Activated naive CD4-positive, alpha-beta T cell treated with anti-CD3 and anti-CD28 coated beads, Interleukin-2, amount 10 ng/mL, durations not matched to agents 7 days and 5 days (primary cell): ENCODE results near the gene PAM16.
A peak's percentile ranks its signal among the peaks of the same experiment; 100 is the strongest.

Source experiments
- CTCF ChIA-PET: fragments of 350-600 bp; sonication (Branson Sonifier 250); formaldehyde crosslinking; loops from one replicate; lab custom pipeline; 2021; ENCODE audit warnings: antibody characterized with exemption; lab: Charles Lee
- DNase-seq: peaks from one replicate; pipeline ENCODE4 v3.0.0-alpha.2; 2020
- H3K27ac Mint-ChIP-seq: one replicate; pipeline ENCODE4 v1.8.0; 2021; ENCODE audit warnings: mild to moderate bottlenecking, moderate library complexity, mixed read lengths
- H3K27me3 Mint-ChIP-seq: one replicate; pipeline ENCODE4 v1.8.0; 2021; ENCODE audit warnings: mild to moderate bottlenecking, mixed read lengths
- H3K36me3 Mint-ChIP-seq: one replicate; pipeline ENCODE4 v1.8.0; 2021; ENCODE audit warnings: mixed read lengths
- H3K4me1 Mint-ChIP-seq: one replicate; pipeline ENCODE4 v1.8.0; 2021; ENCODE audit warnings: mixed read lengths
- H3K4me3 Mint-ChIP-seq: one replicate; pipeline ENCODE4 v1.8.0; 2021; ENCODE audit warnings: mild to moderate bottlenecking, moderate library complexity, mixed read lengths
- H3K9me3 Mint-ChIP-seq: one replicate; pipeline ENCODE4 v1.8.0; 2021; ENCODE audit warnings: mixed read lengths

PAM16 gene

GRCh38 chr16:4378999-4379690 is 28.0 kb upstream of the PAM16 start:
- Mint-ChIP-seq H3K36me3 (peaks cover 6% of the 10 kb centered on the region), H3K27ac (no peak overlapping the region), H3K27me3 (no peaks in the 10 kb centered on the region), H3K9me3 (no peaks in the 10 kb centered on the region), H3K4me1 (no peaks in the 10 kb centered on the region), H3K4me3 (no peak overlapping the region)
- no peak for DNase-seq
- CTCF ChIA-PET: no interaction called here

- no peaks in the 10 kb centered on the region for H3K4me1 Mint-ChIP-seq
- no peak for DNase-seq
- H3K9me3 Mint-ChIP-seq: no peaks in the 10 kb centered on the region
- no peak overlapping the region for H3K27ac Mint-ChIP-seq
- H3K4me3 Mint-ChIP-seq: no peak overlapping the region
- peaks cover 5% of the 10 kb centered on the region for H3K36me3 Mint-ChIP-seq
- no peaks in the 10 kb centered on the region for H3K27me3 Mint-ChIP-seq
- CTCF ChIA-PET: no interaction called here
Measured at GRCh38 chr16:4378161-4378666, 27.1 kb upstream of the PAM16 start.

GRCh38 chr16:4377573-4378154 is 26.5 kb upstream of the PAM16 start:
- Mint-ChIP-seq H3K4me1 (peaks cover 4% of the 10 kb centered on the region), H3K27me3 (no peaks in the 10 kb centered on the region), H3K4me3 (no peak overlapping the region), H3K36me3 (peaks cover 5% of the 10 kb centered on the region), H3K27ac (no peak overlapping the region), H3K9me3 (no peaks in the 10 kb centered on the region)
- no peak for DNase-seq
- CTCF ChIA-PET: no interaction called here

GRCh38 chr16:4376893-4377572 is 25.9 kb upstream of the PAM16 start:
- Mint-ChIP-seq H3K4me1 (peaks cover 11% of the 10 kb centered on the region), H3K27me3 (no peaks in the 10 kb centered on the region), H3K4me3 (no peak overlapping the region), H3K36me3 (peaks cover 5% of the 10 kb centered on the region), H3K9me3 (no peaks in the 10 kb centered on the region), H3K27ac (no peak overlapping the region)
- DNase-seq: no peak
- CTCF ChIA-PET: no interaction called here

- no peaks in the 10 kb centered on the region for H3K9me3 Mint-ChIP-seq
- H3K27me3 Mint-ChIP-seq: no peaks in the 10 kb centered on the region
- no peak overlapping the region for H3K4me3 Mint-ChIP-seq
- peaks cover 2% of the 10 kb centered on the region for H3K36me3 Mint-ChIP-seq
- no peak overlapping the region for H3K27ac Mint-ChIP-seq
- H3K4me1 Mint-ChIP-seq: peaks cover 11% of the 10 kb centered on the region
- no peak for DNase-seq
- CTCF ChIA-PET: interaction anchor here (3.0 kb wide), 1 partner anchor 26 kb away, joined by 10 read pairs; no protein-coding TSS in a partner anchor
Measured at GRCh38 chr16:4376126-4376892, 25.2 kb upstream of the PAM16 start.

GRCh38 chr16:4375717-4376116 is 24.6 kb upstream of the PAM16 start:
- H3K27me3 Mint-ChIP-seq: no peaks in the 10 kb centered on the region
- CTCF ChIA-PET: interaction anchor here (0.6 to 3.0 kb wide), 3 partner anchors 16 to 87 kb away, joined by 3 to 10 read pairs (median 4); no protein-coding TSS in a partner anchor
- H3K4me1 Mint-ChIP-seq: peaks cover 11% of the 10 kb centered on the region
- H3K27ac Mint-ChIP-seq: no peak overlapping the region
- DNase-seq: no peak
- no peaks in the 10 kb centered on the region for H3K9me3 Mint-ChIP-seq
- H3K4me3 Mint-ChIP-seq: no peak overlapping the region
- H3K36me3 Mint-ChIP-seq: peaks cover 2% of the 10 kb centered on the region

- no peaks in the 10 kb centered on the region for H3K27me3 Mint-ChIP-seq
- H3K4me3 Mint-ChIP-seq: no peak overlapping the region
- H3K9me3 Mint-ChIP-seq: no peaks in the 10 kb centered on the region
- H3K36me3 Mint-ChIP-seq: peaks cover 2% of the 10 kb centered on the region
- no peak for DNase-seq
- H3K27ac Mint-ChIP-seq: peak overlapping the region; percentile 58
- H3K4me1 Mint-ChIP-seq: peaks cover 11% of the 10 kb centered on the region
- CTCF ChIA-PET: interaction anchor here (3.0 kb wide), 1 partner anchor 28 kb away, joined by 10 read pairs; no protein-coding TSS in a partner anchor
Measured at GRCh38 chr16:4373909-4374742, 23.0 kb upstream of the PAM16 start.

GRCh38 chr16:4373356-4373908 is 22.3 kb upstream of the PAM16 start:
- Mint-ChIP-seq H3K36me3 (peaks cover 2% of the 10 kb centered on the region), H3K9me3 (no peaks in the 10 kb centered on the region), H3K27ac (no peak overlapping the region), H3K4me1 (peaks cover 11% of the 10 kb centered on the region), H3K27me3 (no peaks in the 10 kb centered on the region), H3K4me3 (no peak overlapping the region)
- no peak for DNase-seq
- CTCF ChIA-PET: interaction anchor here (3.0 kb wide), 1 partner anchor 29 kb away, joined by 10 read pairs; no protein-coding TSS in a partner anchor

- Mint-ChIP-seq H3K27ac (no peak overlapping the region), H3K4me1 (peaks cover 11% of the 10 kb centered on the region), H3K9me3 (no peaks in the 10 kb centered on the region), H3K36me3 (peaks cover 2% of the 10 kb centered on the region), H3K4me3 (peak overlapping the region; percentile 63), H3K27me3 (no peaks in the 10 kb centered on the region)
- CTCF ChIA-PET: interaction anchor here (0.6 to 3.0 kb wide), 2 partner anchors 13 to 29 kb away, joined by 3 to 10 read pairs; no protein-coding TSS in a partner anchor
- no peak for DNase-seq
Measured at GRCh38 chr16:4372578-4373355, 21.6 kb upstream of the PAM16 start.

GRCh38 chr16:4372001-4372577 is 21.0 kb upstream of the PAM16 start:
- DNase-seq: peak; percentile 42
- Mint-ChIP-seq H3K27me3 (no peaks in the 10 kb centered on the region), H3K9me3 (no peaks in the 10 kb centered on the region), H3K27ac (peak overlapping the region; percentile 42), H3K4me3 (peak overlapping the region; percentile 63), H3K36me3 (peaks cover 8% of the 10 kb centered on the region), H3K4me1 (peaks cover 11% of the 10 kb centered on the region)
- CTCF ChIA-PET: interaction anchor here (0.6 kb wide), 1 partner anchor 13 kb away, joined by 3 read pairs; no protein-coding TSS in a partner anchor

GRCh38 chr16:4371357-4372000 is 20.4 kb upstream of the PAM16 start, which contains the start of gene VASN:
VASN (plus strand) TSS chr16:4371848; CDS start chr16:4380878, 9,030 bp downstream.
- CTCF ChIA-PET: no interaction called here

More at GRCh38 chr16:4371357-4372000, 20.4 kb upstream of the PAM16 start, which contains the start of gene VASN:
- H3K36me3 Mint-ChIP-seq: peaks cover 9% of the 10 kb centered on the region
- peak within 1 kb of the TSS; percentile 42 for H3K27ac Mint-ChIP-seq
- peaks cover 11% of the 10 kb centered on the region for H3K4me1 Mint-ChIP-seq
- H3K9me3 Mint-ChIP-seq: no peaks in the 10 kb centered on the region
- peak; percentile 71 for DNase-seq
- H3K4me3 Mint-ChIP-seq: peak within 1 kb of the TSS; percentile 63
- no peaks in the 10 kb centered on the region for H3K27me3 Mint-ChIP-seq
